M059J (cell line): ENCODE results near the gene XIRP2. TPM values are rescaled to one million over a fixed set of nuclear protein-coding genes. Genes with fewer than 3 reads are reported as not detected.
"Not testable (repeated sequence)": the region's sequence is repeated elsewhere in the genome, so short reads cannot be mapped to it uniquely, and the experiment has no call there.

ENCODE experiments used
- DNase-seq: peaks from one replicate; pipeline ENCODE4 v3.0.0-alpha.2; 2012; ENCODE audit warnings: low read depth
- total RNA-seq: library from RNA; depleted of rRNA; stranded (reverse); fragments of >200 nt; shearing (Covaris generic); gene quantifications from 2 replicates; pipeline ENCODE4 v1.2.3, GENCODE V29; 2014

The XIRP2 gene
- total RNA-seq, 1 experiment from 2014 or later: 0.02 TPM

DNA sequence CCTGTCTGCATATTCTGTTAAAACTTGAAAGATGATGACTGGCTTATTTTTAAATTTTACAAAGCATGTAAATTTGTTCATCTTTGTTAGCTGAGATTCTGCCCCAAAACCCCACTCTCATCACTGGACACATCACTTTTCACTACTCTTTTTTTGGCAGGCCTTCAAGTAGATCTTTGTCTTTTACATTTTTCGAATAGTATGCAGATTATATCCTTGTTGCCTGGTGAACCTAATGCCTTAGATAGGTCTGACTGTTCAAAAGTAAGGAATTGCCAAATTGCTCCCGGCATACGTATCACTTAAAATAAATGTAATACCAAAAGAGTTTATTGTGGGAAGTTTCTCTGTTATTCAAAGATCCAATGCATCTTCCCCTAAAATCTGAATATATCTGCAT, 303.3 kb downstream of the XIRP2 start:
- peak; percentile 45 for DNase-seq

DNA sequence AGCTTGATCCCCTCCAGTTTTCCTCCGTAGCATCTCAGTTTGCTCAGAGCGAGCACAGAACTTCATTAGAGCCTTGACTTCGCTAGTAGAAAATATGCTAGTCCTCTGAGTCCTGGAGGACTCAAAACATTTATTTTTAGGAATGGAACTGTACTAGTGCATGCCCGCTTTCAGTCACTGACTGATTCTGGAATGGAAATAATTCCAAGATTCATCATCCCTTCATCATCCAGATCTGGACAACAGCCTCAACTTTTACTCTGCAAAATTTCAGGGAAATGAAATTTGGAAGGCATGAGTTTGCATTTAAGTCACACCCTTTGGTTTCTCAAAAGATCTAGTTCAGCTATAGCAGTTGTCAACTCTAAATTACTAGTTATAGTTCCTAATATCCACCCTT, 304.6 kb downstream of the XIRP2 start:
- peak; percentile 72 for DNase-seq

DNA sequence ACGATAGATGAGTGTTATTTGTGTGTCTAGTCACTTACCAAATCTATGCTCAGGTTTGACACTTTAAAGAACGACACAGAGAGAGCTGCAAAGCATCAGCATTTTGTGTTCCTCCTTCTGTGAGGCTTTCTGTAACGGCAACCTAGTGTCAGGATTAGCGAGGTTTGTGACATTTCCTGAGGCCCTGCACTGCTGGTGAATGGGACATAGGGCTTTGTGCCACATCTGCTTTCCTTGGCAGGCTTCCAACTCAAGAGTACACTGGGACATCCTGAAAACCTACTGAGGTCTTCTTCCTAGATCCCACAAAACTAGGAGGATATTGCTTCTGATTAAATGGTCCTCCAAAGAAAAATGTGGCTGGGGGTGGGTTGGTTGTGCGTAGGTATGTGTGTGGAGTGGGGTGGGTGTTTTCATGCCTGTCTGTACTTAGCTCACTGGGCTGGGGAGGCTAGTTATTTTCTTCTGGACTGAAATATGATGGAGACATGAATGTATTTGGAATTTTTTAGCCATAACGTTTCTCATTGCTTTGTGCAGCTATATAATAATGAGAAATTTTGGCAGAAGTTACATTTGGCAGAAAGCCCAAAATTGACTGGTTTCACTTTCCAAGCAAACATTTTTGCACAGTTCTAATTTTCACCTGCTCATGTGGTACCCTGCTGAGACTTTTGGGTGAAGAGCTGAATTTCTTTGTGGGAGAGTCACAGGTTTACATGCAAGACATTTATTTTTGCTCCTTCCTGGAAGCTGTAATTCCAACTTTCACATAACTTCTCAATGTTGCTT, 308.4 kb downstream of the XIRP2 start:
- DNase-seq: peak; percentile 32

DNA sequence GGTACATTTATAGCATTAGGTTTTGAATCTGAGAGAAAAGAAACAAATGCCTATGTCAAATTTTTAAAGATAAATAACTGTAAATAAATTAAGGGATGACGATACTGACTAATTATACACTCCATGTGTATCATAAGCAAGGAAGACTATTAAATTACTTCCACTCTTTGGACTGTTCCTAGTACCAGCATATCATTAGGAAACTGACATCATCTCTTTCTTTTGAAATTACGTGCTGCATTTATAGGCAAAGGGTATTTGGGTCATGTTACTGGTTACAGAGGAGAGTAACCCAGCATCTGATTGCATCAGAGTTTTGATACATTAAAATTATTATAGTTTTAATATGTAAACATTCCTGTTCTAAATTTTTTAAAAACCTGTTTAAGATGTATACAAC, 309.7 kb downstream of the XIRP2 start:
- DNase-seq: no peak

DNA sequence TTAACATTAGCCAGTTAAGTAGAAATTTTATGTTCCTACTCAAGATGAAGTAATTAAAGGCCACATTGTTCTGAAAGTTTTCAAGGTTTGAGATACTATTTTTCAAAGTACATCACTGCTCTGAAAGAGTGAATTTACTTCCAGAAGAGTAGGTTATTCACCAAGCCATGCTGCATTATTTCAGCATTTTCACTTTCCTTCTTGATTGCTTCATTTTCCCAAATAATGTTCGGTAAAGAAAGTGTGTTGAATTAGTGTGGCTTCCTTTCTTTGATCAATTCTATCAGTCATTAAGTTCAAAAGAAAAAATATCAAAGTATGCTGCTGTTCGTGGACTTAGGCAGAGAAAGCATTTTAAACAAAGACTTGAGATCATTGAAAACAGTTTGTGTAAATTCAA, 310.3 kb downstream of the XIRP2 start:
- no peak for DNase-seq

DNA sequence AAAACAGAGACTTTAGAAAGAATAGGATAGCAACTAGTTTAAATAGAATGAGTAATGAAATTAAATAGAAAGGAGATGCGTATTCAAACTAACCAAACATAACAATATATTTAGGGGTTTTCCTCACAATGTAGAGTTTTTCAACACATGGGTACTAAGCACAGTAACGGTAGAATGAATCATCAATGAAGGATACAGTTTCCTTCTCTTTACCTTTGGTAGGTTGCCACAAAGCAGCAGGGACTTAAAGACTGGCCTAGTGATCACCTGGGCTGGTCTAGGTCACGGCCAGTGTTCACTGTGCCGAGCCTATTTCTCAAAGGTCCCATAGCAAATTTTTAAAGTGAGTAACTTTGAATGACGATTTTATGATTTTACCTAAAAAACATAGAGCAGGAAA, 311.7 kb downstream of the XIRP2 start:
- no peak for DNase-seq

DNA sequence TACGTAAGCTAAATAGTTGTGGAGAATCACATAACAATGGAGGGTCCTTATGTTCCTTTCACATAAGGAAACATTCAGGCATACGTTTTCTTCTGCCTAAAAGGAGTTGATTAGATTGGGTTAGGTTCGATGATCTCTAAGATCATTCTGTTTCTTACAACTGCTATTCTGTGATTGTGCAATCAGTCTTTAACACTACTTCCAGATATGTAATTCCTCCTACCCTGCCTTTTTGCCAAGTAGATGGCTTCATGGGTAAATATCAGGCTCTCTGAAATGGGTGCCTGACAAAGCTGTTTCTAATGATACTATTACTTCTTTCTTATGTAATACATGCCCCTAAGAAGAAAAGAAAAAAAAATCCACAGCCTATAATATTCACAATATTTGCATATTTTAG, 321.5 kb downstream of the XIRP2 start:
- no peak for DNase-seq

DNA sequence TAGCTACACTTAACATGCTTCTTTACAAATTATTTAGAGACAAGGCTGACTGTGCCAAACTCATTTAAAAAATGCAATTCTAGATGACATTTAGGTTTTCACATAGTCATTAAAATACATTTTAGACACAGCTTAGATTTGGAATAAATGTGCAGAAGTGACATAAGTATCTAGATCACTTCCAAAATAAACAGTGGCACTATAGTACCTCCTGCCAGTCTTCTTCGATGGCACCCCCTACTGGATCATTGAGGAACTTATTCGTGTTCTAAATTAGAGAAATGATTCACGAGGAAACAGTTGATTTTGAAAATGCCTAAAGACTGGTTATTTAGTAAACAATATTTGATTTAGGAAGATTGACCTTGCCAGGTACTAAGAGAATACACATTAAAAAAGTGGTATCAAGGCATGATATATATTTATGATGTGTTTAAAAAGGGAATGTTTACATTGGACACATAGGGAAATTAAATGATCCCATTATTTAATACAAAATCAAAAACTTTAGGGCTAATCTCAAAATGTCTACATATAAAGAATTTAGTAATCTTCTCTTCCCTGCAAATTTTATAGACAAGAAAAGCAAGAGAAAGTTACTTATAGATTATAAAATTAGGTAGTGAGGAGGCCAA, 323.9 kb downstream of the XIRP2 start:
- DNase-seq: peak; percentile 45

DNA sequence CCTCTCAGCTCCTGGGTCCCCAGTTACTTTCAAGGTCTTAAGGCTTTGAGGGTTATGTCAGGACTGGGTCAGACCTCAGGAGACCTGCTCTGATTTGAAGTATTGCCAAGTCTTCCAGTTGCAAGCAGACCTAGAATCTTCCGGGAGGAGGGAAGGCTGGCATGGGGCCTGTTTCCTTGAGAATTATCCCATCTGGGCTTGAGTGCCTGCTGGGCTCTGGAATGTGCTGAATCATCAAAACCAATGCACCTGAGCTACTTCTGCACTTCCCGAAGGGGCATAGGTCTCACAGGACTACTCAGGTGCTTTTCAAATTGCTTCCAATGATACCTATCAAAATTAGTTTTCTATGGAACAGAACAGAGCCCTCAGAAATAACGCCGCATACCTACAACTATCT, 327.3 kb downstream of the XIRP2 start:
- DNase-seq: no peak

DNA sequence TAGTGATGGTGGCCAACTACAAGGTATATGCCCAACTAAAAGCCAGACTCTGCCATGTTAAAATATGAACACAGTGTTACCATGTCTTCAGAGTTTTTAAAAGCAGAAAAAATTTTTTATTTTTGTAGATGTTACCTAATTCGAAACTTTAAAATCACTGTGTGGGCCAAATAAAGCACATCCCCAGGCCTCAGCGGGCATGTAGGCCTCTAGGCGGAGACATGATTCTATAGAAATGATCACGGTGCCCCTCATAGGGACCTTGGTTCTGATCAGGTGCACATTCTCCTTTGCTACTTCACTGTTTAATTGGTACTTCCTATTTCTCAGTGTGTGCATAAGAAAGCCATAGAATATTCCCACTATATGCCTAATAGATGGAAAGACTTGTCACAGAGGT, 349.2 kb downstream of the XIRP2 start:
- DNase-seq: no peak

DNA sequence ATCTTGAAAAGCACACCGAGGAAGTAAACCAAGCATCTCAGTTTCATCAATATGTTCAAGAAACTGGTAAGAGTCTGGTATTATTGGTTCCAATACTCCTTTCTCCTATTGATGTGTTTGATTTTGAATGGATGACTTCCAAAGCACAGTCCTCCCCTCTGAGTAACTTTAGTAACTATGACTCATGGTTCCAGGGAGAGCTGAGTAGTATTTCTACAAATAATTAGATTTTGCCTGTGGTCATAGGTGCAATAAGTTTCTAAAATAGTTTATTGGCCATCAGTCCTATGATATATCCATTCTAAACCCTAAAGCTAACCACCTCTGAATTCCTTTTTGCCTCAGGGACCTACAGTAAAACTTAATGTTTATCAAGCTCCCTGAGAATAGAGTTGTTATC, 352.4 kb downstream of the XIRP2 start:
- DNase-seq: no peak

DNA sequence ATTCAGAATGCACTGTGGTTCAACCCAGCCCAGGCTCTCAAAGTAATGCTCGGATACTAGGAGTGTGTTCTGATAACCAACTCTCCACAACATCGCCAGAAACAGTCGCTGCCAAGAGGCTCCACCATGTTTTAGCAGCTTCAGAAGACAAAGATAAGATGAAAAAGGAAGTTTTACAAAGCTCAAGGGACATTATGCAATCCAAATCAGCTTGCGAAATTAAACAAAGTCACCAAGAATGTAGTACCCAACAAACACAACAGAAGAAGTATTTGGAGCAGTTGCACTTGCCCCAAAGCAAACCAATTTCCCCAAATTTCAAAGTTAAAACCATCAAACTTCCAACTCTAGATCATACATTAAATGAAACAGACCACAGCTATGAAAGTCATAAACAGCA, 360.9 kb downstream of the XIRP2 start:
- no peak for DNase-seq

DNA sequence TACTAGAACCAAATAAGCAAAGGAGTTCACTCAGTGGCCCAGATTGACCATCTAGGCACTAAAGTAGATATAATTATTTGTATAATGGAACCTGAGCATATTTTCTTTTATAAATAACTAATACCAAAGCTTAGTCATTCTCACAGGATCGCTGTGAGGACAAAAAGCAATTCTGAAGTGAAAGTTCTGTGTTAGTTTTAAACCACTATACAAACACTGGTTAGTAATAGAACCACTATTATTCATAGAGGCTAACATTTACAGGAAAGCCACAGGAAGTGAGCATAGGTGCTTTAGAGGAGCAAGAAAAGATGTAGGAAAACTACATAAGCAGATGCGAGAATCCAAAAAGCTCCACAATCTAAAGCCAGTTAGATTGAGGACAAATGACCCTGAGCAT, 364.7 kb downstream of the XIRP2 start:
- DNase-seq: no peak

DNA sequence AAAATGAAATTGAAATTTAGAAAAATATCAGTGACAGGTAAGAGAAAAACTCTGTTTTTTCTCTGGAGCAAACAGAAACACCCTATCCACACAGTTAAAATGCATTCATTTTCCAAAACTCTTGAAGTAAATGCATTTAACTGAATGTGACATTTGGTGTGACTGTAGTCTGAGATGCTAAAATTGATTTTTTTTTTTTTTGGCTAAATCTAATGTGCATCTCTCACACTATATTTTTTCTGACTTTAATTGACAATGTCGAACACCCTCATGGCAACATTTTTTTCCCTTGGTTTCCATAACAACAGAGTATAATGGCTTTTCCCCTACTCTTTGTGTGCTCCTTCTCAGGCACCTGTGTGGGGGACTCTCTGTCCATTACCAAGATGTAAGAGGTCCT, 366.4 kb downstream of the XIRP2 start:
- no peak for DNase-seq

DNA sequence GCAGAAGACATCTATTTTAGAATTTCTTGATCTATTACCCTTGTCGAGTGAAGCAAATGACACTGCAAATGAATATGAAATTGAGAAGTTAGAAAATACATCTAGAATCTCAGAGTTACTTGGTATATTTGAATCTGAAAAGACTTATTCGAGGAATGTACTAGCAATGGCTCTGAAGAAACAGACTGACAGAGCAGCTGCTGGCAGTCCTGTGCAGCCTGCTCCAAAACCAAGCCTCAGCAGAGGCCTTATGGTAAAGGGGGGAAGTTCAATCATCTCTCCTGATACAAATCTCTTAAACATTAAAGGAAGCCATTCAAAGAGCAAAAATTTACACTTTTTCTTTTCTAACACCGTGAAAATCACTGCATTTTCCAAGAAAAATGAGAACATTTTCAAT, 370.4 kb downstream of the XIRP2 start:
- no peak for DNase-seq

DNA sequence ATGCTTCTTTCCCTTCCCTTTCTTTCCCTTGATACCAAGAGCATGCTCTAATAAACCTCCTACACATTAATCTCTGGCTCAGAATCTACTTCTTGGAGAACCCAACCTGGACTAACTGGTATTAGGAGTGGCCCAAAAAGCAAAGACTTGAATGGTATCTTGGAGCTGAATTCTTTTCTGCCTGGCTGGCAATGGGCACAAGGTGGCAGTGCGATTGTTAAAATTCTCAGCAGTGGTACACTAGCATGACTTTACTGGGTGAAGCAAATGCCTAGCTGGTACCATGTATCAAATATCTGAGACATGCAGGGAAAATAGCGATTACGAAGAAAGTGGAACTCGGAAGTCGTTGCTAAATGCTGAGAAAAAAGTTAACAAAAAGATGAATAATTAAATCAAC, 376.1 kb downstream of the XIRP2 start:
- DNase-seq: peak; percentile 2

DNA sequence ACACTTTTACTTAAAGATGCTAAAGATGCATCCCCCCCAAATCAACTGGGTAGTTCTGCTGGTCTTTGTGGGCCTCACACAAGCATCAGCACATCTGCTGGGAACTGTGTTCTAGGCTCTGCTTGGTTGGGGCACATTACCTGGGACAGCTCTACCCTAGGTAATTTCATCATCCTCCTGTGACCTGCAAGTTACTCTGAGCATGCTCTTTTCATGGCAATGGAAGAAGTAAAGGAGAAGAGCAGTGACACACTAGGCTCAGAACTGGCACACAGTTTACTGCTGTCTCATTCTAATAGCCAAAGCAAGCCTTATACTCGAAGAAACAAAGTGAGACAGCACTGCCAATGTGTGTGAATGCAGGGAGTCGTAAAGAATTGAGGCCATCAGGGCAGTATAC, 376.7 kb downstream of the XIRP2 start:
- no peak for DNase-seq

DNA sequence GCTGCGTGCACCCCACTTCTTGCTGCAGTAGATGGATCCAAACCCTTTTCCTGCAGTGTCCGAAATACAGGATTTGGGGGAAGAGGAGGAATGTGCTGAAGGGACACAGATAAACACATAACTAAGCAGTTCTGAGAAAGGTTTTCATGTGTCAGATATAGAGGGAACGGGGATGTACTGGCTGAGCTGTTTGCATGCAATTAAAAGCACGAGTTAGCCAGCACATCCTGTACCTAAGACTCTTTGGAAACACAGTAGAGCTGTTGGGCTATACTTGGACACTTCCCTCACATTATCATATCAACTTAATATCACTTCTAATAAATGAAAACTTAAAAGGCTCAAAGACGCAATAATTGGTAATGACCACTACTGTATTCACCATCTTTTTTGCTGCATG, 377.4 kb downstream of the XIRP2 start:
- DNase-seq: no peak

DNA sequence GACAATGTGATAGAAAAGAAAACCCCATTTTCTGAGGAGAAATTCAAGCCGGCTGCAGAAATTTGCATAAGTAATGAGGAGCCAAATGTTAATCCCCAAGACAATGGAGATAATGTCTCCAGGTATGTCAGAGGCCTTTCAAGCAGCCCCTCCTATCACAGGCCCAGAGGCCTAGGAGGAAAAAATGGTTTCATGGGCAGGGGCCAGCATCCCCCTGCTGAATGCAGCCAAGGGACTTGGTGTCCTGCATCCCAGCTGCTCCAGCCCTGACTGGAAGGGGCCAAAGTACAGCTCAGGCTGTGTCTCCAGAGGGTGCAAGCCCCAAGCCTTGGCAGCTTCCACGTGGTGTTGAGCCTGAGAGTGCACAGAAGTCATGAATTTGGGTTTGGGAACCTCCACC, 380.0 kb downstream of the XIRP2 start:
- DNase-seq: not testable (repeated sequence)

DNA sequence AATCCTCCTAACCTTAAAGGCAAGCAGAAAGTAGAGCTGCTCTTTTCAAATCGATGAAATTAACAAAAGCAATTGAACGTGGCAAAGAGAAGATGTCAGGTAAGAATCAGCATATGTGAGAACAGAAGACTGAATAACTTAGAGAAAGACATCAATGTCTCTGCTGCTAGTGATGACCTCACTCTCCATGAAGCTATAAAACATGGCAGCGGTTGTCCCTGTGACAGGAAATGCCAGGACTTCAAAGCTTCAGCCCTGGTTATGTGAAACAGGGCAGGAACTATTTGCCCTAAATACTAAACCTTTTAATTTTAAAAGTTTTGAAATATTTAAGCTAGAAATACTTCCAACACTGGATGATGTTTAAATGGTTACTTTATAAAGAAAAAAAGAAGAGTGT, 383.7 kb downstream of the XIRP2 start:
- no peak for DNase-seq

DNA sequence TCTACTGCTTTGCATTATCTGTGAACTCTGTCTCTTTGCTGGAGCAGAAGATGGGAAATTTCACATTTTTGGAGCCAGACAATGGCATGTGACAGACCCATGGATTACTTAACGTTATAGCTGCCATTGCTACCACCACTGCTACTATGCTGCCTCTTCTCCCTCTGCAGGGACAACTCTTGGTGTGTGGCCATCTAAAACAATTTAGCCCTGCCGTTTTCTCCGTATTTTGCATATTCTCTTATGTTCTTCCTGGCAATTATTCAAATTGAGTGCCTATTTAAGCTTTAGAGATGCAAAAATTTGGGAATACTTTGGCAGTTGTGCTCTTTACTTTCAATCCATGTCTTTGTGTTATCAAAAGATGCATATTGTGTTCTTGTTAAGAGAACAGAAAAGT, 386.8 kb downstream of the XIRP2 start:
- DNase-seq: no peak

DNA sequence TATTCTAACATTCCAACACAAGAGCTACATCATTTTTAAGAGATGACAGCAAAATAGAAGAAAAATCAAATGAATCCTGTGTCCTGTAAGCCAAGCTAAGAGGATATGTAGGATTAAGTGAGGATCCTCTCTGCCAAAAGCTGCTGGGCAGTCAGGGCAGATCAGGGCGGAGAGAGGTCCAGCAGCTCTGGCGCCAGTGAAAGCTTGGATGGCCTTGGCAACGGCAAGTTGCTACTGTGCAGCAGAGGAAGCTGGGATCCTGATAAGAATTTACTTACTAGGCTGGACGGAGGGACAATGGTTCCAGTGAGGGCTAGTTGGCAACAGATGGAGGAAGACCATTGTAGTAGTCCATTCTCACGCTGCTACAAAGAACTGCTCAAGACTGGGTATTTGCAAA, 391.5 kb downstream of the XIRP2 start:
- DNase-seq: no peak

DNA sequence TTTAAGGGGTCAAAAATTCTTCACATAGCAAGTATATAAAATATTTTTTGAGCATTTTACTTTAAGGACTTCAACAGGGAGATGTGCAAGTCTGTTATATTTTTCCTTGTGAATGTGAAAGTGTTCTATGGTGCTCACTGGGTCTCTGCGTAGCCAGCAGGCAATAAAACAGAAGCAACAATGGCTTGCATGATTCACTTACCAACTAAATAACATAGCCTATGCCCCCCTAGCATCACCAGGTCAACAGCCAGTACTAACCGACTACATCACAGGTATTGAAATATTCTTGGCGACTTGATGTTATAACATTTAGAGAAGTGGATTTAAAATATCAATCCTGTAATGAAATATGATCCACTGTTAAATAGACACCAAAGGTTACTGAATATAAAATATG, 398.9 kb downstream of the XIRP2 start:
- DNase-seq: no peak
